HEK293 (cell line): ENCODE data around the gene FTO.
A peak's percentile ranks its signal among the peaks of the same experiment; 100 is the strongest.

ENCODE experiments used
- CTCF ChIA-PET: fragments of 350-600 bp; formaldehyde crosslinking; extraction: SDS; loops from one replicate; lab custom pipeline; 2021; ENCODE audit warnings: antibody characterized with exemption; lab: Yijun Ruan, JAX
- POLR2A ChIA-PET: fragments of 300-600 bp; formaldehyde crosslinking; extraction: SDS; loops from one replicate; lab custom pipeline; 2020; ENCODE audit warnings: antibody characterized with exemption, inconsistent platforms; lab: Yijun Ruan, JAX
- H3K27ac ChIP-seq: fragments of 200-500 bp; sonication (Bioruptor generic); 2 replicates; pipeline ENCODE4 v1.5.1; 2014; ENCODE audit warnings: low read depth, low read length, control low read depth, inconsistent platforms; ENCODE audit errors: extremely low read depth
- H3K36me3 ChIP-seq, 2 experiments: fragments of 200-500 bp in 1 of 2; sonication (Bioruptor generic) in 1 of 2; 1 replicate in 1 of 2; 2 replicates in 1 of 2; pipeline ENCODE4 v1.5.1; 2014 to 2017; ENCODE audit warnings: inconsistent platforms in 2 of 2, low read length in 2 of 2; ENCODE audit not compliant: control insufficient read depth in 2 of 2, insufficient read depth in 1 of 2
- H3K4me1 ChIP-seq: fragments of 200-500 bp; sonication (Bioruptor generic); 2 replicates; pipeline ENCODE4 v1.5.1; 2014; ENCODE audit warnings: mild to moderate bottlenecking, low read length, inconsistent platforms; ENCODE audit not compliant: control insufficient read depth, insufficient read depth
- H3K4me3 ChIP-seq: 2 replicates; pipeline ENCODE4 v1.5.1; 2011; ENCODE audit warnings: low read depth, mild to moderate bottlenecking, control low read depth, low read length, moderate library complexity
- H3K9me3 ChIP-seq: fragments of 200-500 bp; sonication (Bioruptor generic); 2 replicates; pipeline ENCODE4 v1.5.1; 2014; ENCODE audit warnings: low read depth, low read length, inconsistent platforms; ENCODE audit not compliant: control insufficient read depth, insufficient read depth
- CTCF ChIP-seq: fragments of 450-650 bp; formaldehyde crosslinking; IDR thresholded peaks from 2 replicates; pipeline ENCODE4 v1.5.1; 2016; ENCODE audit warnings: missing biosample characterization, missing genetic modification characterization
- GLI2 ChIP-seq: fragments of 450-650 bp; formaldehyde crosslinking; IDR thresholded peaks from 2 replicates; pipeline ENCODE4; 2017; ENCODE audit warnings: missing biosample characterization, missing genetic modification characterization, low read depth, borderline replicate concordance
- HIC1 ChIP-seq: fragments of 450-650 bp; formaldehyde crosslinking; IDR thresholded peaks from 2 replicates; pipeline ENCODE4 v1.5.1; 2016; ENCODE audit warnings: missing biosample characterization, missing genetic modification characterization
- HOXA7 ChIP-seq: sonication (generic); formaldehyde crosslinking; IDR thresholded peaks from 2 replicates; pipeline ENCODE4 v1.8.1; 2022; ENCODE audit warnings: missing genetic modification reagents, borderline replicate concordance
- KLF10 ChIP-seq: fragments of 450-650 bp; IDR thresholded peaks from 2 replicates; pipeline ENCODE4 v1.5.1; 2018; ENCODE audit warnings: missing biosample characterization, mild to moderate bottlenecking, missing genetic modification characterization
- REST ChIP-seq: fragments of 450-650 bp; formaldehyde crosslinking; IDR thresholded peaks from 2 replicates; pipeline ENCODE4 v1.5.1; 2016; ENCODE audit warnings: missing biosample characterization, missing genetic modification characterization
- TCF7L2 ChIP-seq: IDR thresholded peaks from 2 replicates; pipeline ENCODE4 v1.6.1; 2011; ENCODE audit warnings: low read depth, mild to moderate bottlenecking, inconsistent platforms, low read length, moderate library complexity, borderline replicate concordance
- ZBTB48 ChIP-seq: fragments of 450-650 bp; formaldehyde crosslinking; IDR thresholded peaks from 2 replicates; pipeline ENCODE4 v1.5.1; 2016; ENCODE audit warnings: missing biosample characterization, missing genetic modification characterization
- ZBTB8A ChIP-seq: fragments of 450-650 bp; formaldehyde crosslinking; IDR thresholded peaks from 2 replicates; pipeline ENCODE4 v1.5.1; 2016; ENCODE audit warnings: missing biosample characterization, missing genetic modification characterization
- ZFHX2 ChIP-seq: fragments of 450-650 bp; formaldehyde crosslinking; conservative IDR thresholded peaks from 2 replicates; pipeline ENCODE4 v1.5.1; 2016; ENCODE audit warnings: missing biosample characterization, missing genetic modification characterization
- ZNF121 ChIP-seq: fragments of 450-650 bp; formaldehyde crosslinking; IDR thresholded peaks from 2 replicates; pipeline ENCODE4 v1.5.1; 2016; ENCODE audit warnings: missing biosample characterization, missing genetic modification characterization
- ZNF133 ChIP-seq: fragments of 450-650 bp; formaldehyde crosslinking; IDR thresholded peaks from 2 replicates; pipeline ENCODE4 v1.5.1; 2016; ENCODE audit warnings: missing biosample characterization, missing genetic modification characterization
- ZNF140 ChIP-seq: fragments of 450-650 bp; formaldehyde crosslinking; IDR thresholded peaks from 2 replicates; pipeline ENCODE4 v1.5.1; 2016; ENCODE audit warnings: missing biosample characterization, missing genetic modification characterization
- ZNF18 ChIP-seq: fragments of 450-650 bp; formaldehyde crosslinking; IDR thresholded peaks from 2 replicates; pipeline ENCODE4 v1.5.1; 2016; ENCODE audit warnings: missing biosample characterization, missing genetic modification characterization
- ZNF24 ChIP-seq: fragments of 450-650 bp; formaldehyde crosslinking; IDR thresholded peaks from 2 replicates; pipeline ENCODE4 v1.5.1; 2016; ENCODE audit warnings: missing biosample characterization, missing genetic modification characterization
- ZNF335 ChIP-seq: fragments of 450-650 bp; formaldehyde crosslinking; conservative IDR thresholded peaks from 2 replicates; pipeline ENCODE4 v1.5.1; 2016; ENCODE audit warnings: missing biosample characterization, missing genetic modification characterization
- ZNF350 ChIP-seq: fragments of 450-650 bp; formaldehyde crosslinking; IDR thresholded peaks from 2 replicates; pipeline ENCODE4 v1.5.0; 2017; ENCODE audit warnings: missing biosample characterization, mild to moderate bottlenecking, missing genetic modification characterization
- ZNF366 ChIP-seq: fragments of 450-650 bp; formaldehyde crosslinking; conservative IDR thresholded peaks from 2 replicates; pipeline ENCODE4 v1.5.1; 2016; ENCODE audit warnings: missing biosample characterization, missing genetic modification characterization
- ZNF423 ChIP-seq: fragments of 450-650 bp; formaldehyde crosslinking; IDR thresholded peaks from 2 replicates; pipeline ENCODE4 v1.5.1; 2016; ENCODE audit warnings: missing biosample characterization, missing genetic modification characterization
- ZNF433 ChIP-seq: fragments of 450-650 bp; formaldehyde crosslinking; IDR thresholded peaks from 2 replicates; pipeline ENCODE4 v1.5.1; 2016; ENCODE audit warnings: missing biosample characterization, missing genetic modification characterization, low read depth
- ZNF449 ChIP-seq: fragments of 450-650 bp; formaldehyde crosslinking; IDR thresholded peaks from 2 replicates; pipeline ENCODE4 v1.5.1; 2017; ENCODE audit warnings: missing biosample characterization, mild to moderate bottlenecking, missing genetic modification characterization, moderate library complexity
- ZNF501 ChIP-seq: fragments of 450-650 bp; formaldehyde crosslinking; IDR thresholded peaks from 2 replicates; pipeline ENCODE4 v1.5.1; 2016; ENCODE audit warnings: missing biosample characterization, missing genetic modification characterization
- ZNF544 ChIP-seq: fragments of 450-650 bp; formaldehyde crosslinking; IDR thresholded peaks from 2 replicates; pipeline ENCODE4 v1.5.0; 2017; ENCODE audit warnings: missing biosample characterization, missing genetic modification characterization
- ZNF558 ChIP-seq: fragments of 450-650 bp; formaldehyde crosslinking; IDR thresholded peaks from 2 replicates; pipeline ENCODE4 v1.5.1; 2016; ENCODE audit warnings: missing biosample characterization, missing genetic modification characterization
- ZNF580 ChIP-seq: fragments of 450-650 bp; formaldehyde crosslinking; IDR thresholded peaks from 2 replicates; pipeline ENCODE4 v1.5.1; 2016; ENCODE audit warnings: missing biosample characterization, missing genetic modification characterization
- ZNF830 ChIP-seq: fragments of 450-650 bp; IDR thresholded peaks from 2 replicates; pipeline ENCODE4 v1.5.0; 2018; ENCODE audit warnings: missing biosample characterization, missing genetic modification characterization, low read depth, mild to moderate bottlenecking, moderate library complexity
- ZNF843 ChIP-seq: fragments of 450-650 bp; formaldehyde crosslinking; IDR thresholded peaks from 2 replicates; pipeline ENCODE4 v1.5.1; 2016; ENCODE audit warnings: missing biosample characterization, missing genetic modification characterization

FTO gene

GRCh38 chr16:53809088-53809932 is 105.4 kb downstream of the FTO start:
- H3K27ac ChIP-seq = no peak overlapping the region
- H3K4me3 ChIP-seq = no peak overlapping the region
- H3K36me3 ChIP-seq = peaks cover 0 to 12% of the 10 kb centered on the region in 2 experiments; a peak in 2 of 3 replicates
- POLR2A ChIA-PET = no interaction called here
- peaks cover 25% of the 10 kb centered on the region for H3K4me1 ChIP-seq
- no peaks in the 10 kb centered on the region for H3K9me3 ChIP-seq
- CTCF ChIA-PET = interaction anchor here (0.7 kb wide), 2 partner anchors 17 to 920 kb away, joined by 3 read pairs; no protein-coding TSS in a partner anchor
- TF ChIP-seq ZNF843 (tag by site-specific recombination) = no peak
- TF ChIP-seq ZNF433 = no peak
- TF ChIP-seq ZNF580 (tag by site-specific recombination) = no peak
- TF ChIP-seq ZNF501 = no peak
- no peak for TF ChIP-seq ZNF140
- TF ChIP-seq ZNF366 = no peak
- no peak for TF ChIP-seq ZNF558 (tag by site-specific recombination)
- peak; percentile 31; the same call in 1 of the 2 replicates for TF ChIP-seq ZNF335 (tag by site-specific recombination)
- no peak for TF ChIP-seq KLF10
- TF ChIP-seq ZNF544 = no peak
- no peak for TF ChIP-seq ZNF133
- 0 out of 2 replicates have a peak, but pooled peaks have one; percentile 33 for TF ChIP-seq HIC1 (tag by site-specific recombination)
- TF ChIP-seq HOXA7 (CRISPR knock-in tag) = no peak
- TF ChIP-seq ZNF449 (tag by site-specific recombination) = no peak
- TF ChIP-seq ZNF830 = no peak
- no peak for TF ChIP-seq CTCF
- 0 out of 2 replicates have a peak, but pooled peaks have one; percentile 53 for TF ChIP-seq ZNF121
- TF ChIP-seq ZBTB48 (tag by site-specific recombination) = no peak
- TF ChIP-seq REST = no peak
- peak; percentile 38; the same call in 1 of the 2 replicates for TF ChIP-seq ZNF423 (tag by site-specific recombination)
- no peak for TF ChIP-seq GLI2 (tag by site-specific recombination)
- no peak for TF ChIP-seq ZNF18 (tag by site-specific recombination)
- TF ChIP-seq ZFHX2 (tag by site-specific recombination) = peak; percentile 33
- no peak for TF ChIP-seq ZNF350 (tag by site-specific recombination)
- no peak for TF ChIP-seq ZBTB8A (tag by site-specific recombination)
- TF ChIP-seq ZNF24 (tag by site-specific recombination) = no peak
- TF ChIP-seq TCF7L2 = no peak
